GM18951 (cell line): ENCODE measurements around the gene KLK8.

ENCODE experiments used
- POLR2A ChIP-seq: IDR thresholded peaks from 4 replicates; pipeline ENCODE4 v1.6.1; 2011; ENCODE audit warnings: mild to moderate bottlenecking; ENCODE audit not compliant: insufficient read length, insufficient read depth; ENCODE audit errors: extremely low read depth
- in situ Hi-C: fragments of 300-500 bp; cut with MboI; formaldehyde crosslinking; loops from one replicate; pipeline ENCODE4 v1.12.0; 2022; ENCODE audit warnings: low sequenced_read_pairs, mixed read lengths, inconsistent platforms; ENCODE audit not compliant: unreplicated experiment

KLK8 gene

GRCh38 chr19:50963381-50963780, 38.0 kb downstream of the KLK8 start:
- no peak for TF ChIP-seq POLR2A
- in situ Hi-C loops, result no loop called here

DNA sequence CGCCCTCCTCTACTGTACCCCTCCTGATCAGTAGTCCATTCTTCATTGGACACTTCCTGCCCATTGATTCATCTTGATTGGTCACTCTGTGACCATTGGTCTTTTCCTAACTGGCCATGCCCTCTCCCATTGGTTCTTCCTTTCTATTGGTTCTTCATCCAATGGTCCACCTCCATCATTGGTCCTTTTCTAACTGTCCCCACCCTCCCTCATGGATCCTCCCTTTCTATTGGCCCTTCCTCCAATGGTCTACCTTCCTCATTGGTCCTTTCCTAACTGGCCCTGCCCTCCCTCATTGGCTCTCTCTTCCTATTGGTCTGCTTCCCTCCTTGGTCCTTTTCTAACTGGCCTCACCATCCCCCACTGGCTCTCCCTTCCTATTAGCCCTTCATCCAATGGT, 39.2 kb downstream of the KLK8 start:
- in situ Hi-C loops, result no loop called here

GRCh38 chr19:50959731-50960500, 41.5 kb downstream of the KLK8 start:
- TF ChIP-seq POLR2A, result no peak
- in situ Hi-C loops, result no loop called here

More for the DNA sequence above, 39.2 kb downstream of the KLK8 start:
- no peak for TF ChIP-seq POLR2A

- in situ Hi-C loops, result no loop called here
- no peak for TF ChIP-seq POLR2A
Observed at GRCh38 chr19:50957587-50957986, 43.8 kb downstream of the KLK8 start.

- in situ Hi-C loops, result no loop called here
- TF ChIP-seq POLR2A, result no peak
Observed at GRCh38 chr19:50952910-50953309, 48.5 kb downstream of the KLK8 start, which contains the start of gene KLK5. Gene KLK5 (minus strand): TSS chr19:50953038. CDS start chr19:50952657, 381 bp downstream.

DNA sequence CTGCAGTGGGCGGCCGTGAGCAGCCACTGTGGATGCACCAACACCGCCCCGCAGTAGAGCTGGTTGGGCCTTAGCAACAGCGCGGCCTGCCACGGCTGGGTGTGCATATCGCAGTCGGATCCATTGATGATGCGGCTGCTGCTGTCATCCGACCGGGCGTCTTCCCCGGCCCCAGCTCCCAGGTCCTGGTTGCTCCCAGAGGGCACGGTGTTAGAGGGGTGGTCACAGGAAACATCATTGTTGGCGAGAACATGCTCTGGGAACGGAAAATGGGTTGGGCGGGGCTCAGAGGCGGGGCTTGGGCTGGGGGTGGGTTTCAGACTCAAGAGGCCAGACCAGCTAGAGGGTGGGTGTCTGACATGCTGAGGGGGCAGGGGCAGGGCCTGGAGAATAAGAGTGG, 51.5 kb downstream of the KLK8 start:
- in situ Hi-C loops, result no loop called here
- TF ChIP-seq POLR2A, result no peak

DNA sequence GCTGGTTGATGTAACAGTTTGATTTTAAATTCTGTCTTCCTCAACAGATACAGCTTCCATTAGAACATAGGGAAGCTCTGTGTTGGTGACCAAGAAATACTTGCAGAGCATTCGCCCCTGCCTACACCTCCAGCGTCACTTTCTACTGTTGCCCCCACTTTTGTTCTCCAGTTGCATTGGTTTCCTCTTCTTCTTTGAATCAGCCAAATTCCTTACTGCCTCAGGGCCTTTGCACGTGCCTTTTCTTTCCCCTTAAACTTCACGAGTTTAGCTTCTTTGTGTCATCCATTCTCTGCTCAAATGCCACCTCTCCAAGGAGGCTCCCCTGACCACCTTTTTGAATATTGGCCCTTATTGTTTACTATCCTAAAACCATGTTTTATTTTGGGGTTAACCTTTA, 54.3 kb downstream of the KLK8 start:
- in situ Hi-C loops, result no loop called here
- no peak for TF ChIP-seq POLR2A
